ENCODE results near the gene SRPX.

- TF ChIP-seq CTCF (IDR thresholded peaks at IDR 0.05) (no peak), EZH2phosphoT487 (IDR thresholded peaks at IDR 0.05) (no peak), EZH2 (IDR thresholded peaks at IDR 0.05) (no peak)
These were observed 108.1 kb downstream of the SRPX start for GRCh38 chrX:38112566-38112965.
